ENCODE measurements around the gene NUTM2G. TPM values are rescaled to one million over a fixed set of nuclear protein-coding genes. Genes with fewer than 3 reads are reported as not detected.

Gene NUTM2G
- total and polyA plus RNA-seq, 2 of the 13 experiments (the other 11 are each of a cell fraction or from before 2014, with no cell fraction given), result not detected

GRCh38 chr9:96888591-96888990, 40.1 kb upstream of the NUTM2G start:
- TF ChIP-seq MBNL3 (CRISPR knock-in tag; conservative IDR thresholded peaks at IDR 0.05) (no peak), ZNF547 (CRISPR knock-in tag; IDR thresholded peaks at IDR 0.05) (no peak), HNF4A (CRISPR knock-in tag; IDR thresholded peaks at IDR 0.05) (no peak), ZC3H13 (CRISPR knock-in tag; IDR thresholded peaks at IDR 0.05) (no peak), ZNF761 (CRISPR knock-in tag; conservative IDR thresholded peaks at IDR 0.05) (no peak), ZNF652 (CRISPR knock-in tag; IDR thresholded peaks at IDR 0.05; ENCODE audit: borderline replicate concordance, low read depth) (no peak), PCBP2 (optimal IDR thresholded peaks at IDR 0.05; ENCODE audit: low read depth, low read length, poor library complexity, severe bottlenecking) (no peak), DRAP1 (CRISPR knock-in tag; IDR thresholded peaks at IDR 0.05) (no peak), REL (CRISPR knock-in tag; conservative IDR thresholded peaks at IDR 0.05) (no peak), ZNF24 (IDR thresholded peaks at IDR 0.05) (no peak)
- TF ChIP-seq, protein P1, sequence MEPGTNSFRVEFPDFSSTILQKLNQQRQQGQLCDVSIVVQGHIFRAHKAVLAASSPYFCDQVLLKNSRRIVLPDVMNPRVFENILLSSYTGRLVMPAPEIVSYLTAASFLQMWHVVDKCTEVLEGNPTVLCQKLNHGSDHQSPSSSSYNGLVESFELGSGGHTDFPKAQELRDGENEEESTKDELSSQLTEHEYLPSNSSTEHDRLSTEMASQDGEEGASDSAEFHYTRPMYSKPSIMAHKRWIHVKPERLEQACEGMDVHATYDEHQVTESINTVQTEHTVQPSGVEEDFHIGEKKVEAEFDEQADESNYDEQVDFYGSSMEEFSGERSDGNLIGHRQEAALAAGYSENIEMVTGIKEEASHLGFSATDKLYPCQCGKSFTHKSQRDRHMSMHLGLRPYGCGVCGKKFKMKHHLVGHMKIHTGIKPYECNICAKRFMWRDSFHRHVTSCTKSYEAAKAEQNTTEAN (CRISPR knock-in tag; conservative IDR thresholded peaks at IDR 0.05), result no peak
- TF ChIP-seq, protein P2, sequence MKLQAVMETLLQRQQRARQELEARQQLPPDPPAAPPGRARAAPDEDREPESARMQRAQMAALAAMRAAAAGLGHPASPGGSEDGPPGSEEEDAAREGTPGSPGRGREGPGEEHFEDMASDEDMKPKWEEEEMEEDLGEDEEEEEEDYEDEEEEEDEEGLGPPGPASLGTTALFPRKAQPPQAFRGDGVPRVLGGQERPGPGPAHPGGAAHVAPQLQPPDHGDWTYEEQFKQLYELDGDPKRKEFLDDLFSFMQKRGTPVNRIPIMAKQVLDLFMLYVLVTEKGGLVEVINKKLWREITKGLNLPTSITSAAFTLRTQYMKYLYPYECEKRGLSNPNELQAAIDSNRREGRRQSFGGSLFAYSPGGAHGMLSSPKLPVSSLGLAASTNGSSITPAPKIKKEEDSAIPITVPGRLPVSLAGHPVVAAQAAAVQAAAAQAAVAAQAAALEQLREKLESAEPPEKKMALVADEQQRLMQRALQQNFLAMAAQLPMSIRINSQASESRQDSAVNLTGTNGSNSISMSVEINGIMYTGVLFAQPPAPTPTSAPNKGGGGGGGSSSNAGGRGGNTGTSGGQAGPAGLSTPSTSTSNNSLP (IDR thresholded peaks at IDR 0.05; ENCODE audit: low read depth, low read length), result no peak
- TF ChIP-seq, protein P3, sequence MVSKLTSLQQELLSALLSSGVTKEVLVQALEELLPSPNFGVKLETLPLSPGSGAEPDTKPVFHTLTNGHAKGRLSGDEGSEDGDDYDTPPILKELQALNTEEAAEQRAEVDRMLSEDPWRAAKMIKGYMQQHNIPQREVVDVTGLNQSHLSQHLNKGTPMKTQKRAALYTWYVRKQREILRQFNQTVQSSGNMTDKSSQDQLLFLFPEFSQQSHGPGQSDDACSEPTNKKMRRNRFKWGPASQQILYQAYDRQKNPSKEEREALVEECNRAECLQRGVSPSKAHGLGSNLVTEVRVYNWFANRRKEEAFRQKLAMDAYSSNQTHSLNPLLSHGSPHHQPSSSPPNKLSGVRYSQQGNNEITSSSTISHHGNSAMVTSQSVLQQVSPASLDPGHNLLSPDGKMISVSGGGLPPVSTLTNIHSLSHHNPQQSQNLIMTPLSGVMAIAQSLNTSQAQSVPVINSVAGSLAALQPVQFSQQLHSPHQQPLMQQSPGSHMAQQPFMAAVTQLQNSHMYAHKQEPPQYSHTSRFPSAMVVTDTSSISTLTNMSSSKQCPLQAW (CRISPR knock-in tag; IDR thresholded peaks at IDR 0.05), result no peak
- DNase-seq (ENCODE audit: low spot score), result no peak
- intact Hi-C loops (cut with micrococcal nuclease; ENCODE audit: unreplicated experiment) (no loop called here), in situ Hi-C loops (cut with HindIII; ENCODE audit: extremely low pct_ligation_motif_present, low pct_unique_long_range_greater_than_20kb) (no loop called here)
- FAIRE-seq, result no peak
- 67% methylated on average over 2 of the region's 4 CpGs for WGBS (ENCODE audit: low lambda C conversion rate)
- no peaks in the 10 kb centered on the region for H3K79me2 ChIP-seq (ENCODE audit: insufficient read depth, low read length)
- H3K9me3 ChIP-seq (ENCODE audit: low read length), result no peaks in the 10 kb centered on the region
- no peaks in the 10 kb centered on the region for H4K20me1 ChIP-seq (ENCODE audit: insufficient read depth, low read length)
- no peak overlapping the region for H3K27ac ChIP-seq (ENCODE audit: extremely low read length, insufficient read depth, low read length)
- no TSS peak for BruUV-seq (replicated peaks)
- no peak overlapping the region for H3K4me3 ChIP-seq (replicated peaks in 1 of 3; ENCODE audit: insufficient read depth in 1 of 3, low read depth in 2 of 3, low read length in 3 of 3)
- no peak for ATAC-seq
- CTCF ChIA-PET (ENCODE audit: low intra/inter-chr PET ratio, low total read pairs), result no interaction called here
- H3K36me3 ChIP-seq (replicated peaks in 1 of 2; ENCODE audit: control insufficient read depth in 1 of 2, insufficient read depth in 2 of 2, low read length in 2 of 2), result peaks cover 0 to 1% of the 10 kb centered on the region in 2 experiments; a peak in 1 of 5 replicates
- no peak overlapping the region for H3K9ac ChIP-seq (ENCODE audit: insufficient read depth, low read depth, low read length)
- peaks cover 11% of the 10 kb centered on the region for H3K4me1 ChIP-seq (ENCODE audit: insufficient read depth, low read length)
- no peaks in the 10 kb centered on the region for H3K27me3 ChIP-seq (ENCODE audit: control insufficient read depth in 1 of 2, insufficient read depth in 2 of 2, low read length in 2 of 2)
- H3K4me2 ChIP-seq (ENCODE audit: low read depth, low read length), result no peak overlapping the region
- POLR2A ChIA-PET, result interaction anchor here (1.3 kb wide), 1 partner anchor 13 kb away, joined by 3 read pairs; no protein-coding TSS in a partner anchor
- H2AFZ ChIP-seq (ENCODE audit: low read length), result no peak overlapping the region

Measured in HepG2 (cell line).